GM19025 (cell line): ENCODE measurements around the gene SEMA4A.

ENCODE experiments used
- ATAC-seq: cut with Tn5 transposase; IDR thresholded peaks from one replicate; pipeline ENCODE4 v1.9.1; 2021; ENCODE audit warnings: mild to moderate bottlenecking, low read depth, moderate library complexity; ENCODE audit not compliant: unreplicated experiment

The SEMA4A gene

GRCh38 chr1:156221986-156222692, 68.8 kb downstream of the SEMA4A start:
- no peak for ATAC-seq

- ATAC-seq, result no peak
Observed at GRCh38 chr1:156225677-156226014, 72.3 kb downstream of the SEMA4A start.

GRCh38 chr1:156226116-156226538, 72.7 kb downstream of the SEMA4A start:
- peak; percentile 60 for ATAC-seq

GRCh38 chr1:156226782-156227181, 73.4 kb downstream of the SEMA4A start:
- ATAC-seq, result no peak
